GM21360 (cell line): Measurements from ENCODE around the gene ZCCHC3.
A peak's percentile ranks its signal among the peaks of the same experiment; 100 is the strongest.
"Not testable (repeated sequence)": the region's sequence is repeated elsewhere in the genome, so short reads cannot be mapped to it uniquely, and the experiment has no call there.

Experiments
- ATAC-seq: cut with Tn5 transposase; IDR thresholded peaks from one replicate; pipeline ENCODE4 v1.9.1; 2021; ENCODE audit warnings: mild to moderate bottlenecking, moderate library complexity; ENCODE audit not compliant: unreplicated experiment

The ZCCHC3 gene, protein sequence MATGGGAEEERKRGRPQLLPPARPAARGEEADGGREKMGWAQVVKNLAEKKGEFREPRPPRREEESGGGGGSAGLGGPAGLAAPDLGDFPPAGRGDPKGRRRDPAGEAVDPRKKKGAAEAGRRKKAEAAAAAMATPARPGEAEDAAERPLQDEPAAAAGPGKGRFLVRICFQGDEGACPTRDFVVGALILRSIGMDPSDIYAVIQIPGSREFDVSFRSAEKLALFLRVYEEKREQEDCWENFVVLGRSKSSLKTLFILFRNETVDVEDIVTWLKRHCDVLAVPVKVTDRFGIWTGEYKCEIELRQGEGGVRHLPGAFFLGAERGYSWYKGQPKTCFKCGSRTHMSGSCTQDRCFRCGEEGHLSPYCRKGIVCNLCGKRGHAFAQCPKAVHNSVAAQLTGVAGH

DNA sequence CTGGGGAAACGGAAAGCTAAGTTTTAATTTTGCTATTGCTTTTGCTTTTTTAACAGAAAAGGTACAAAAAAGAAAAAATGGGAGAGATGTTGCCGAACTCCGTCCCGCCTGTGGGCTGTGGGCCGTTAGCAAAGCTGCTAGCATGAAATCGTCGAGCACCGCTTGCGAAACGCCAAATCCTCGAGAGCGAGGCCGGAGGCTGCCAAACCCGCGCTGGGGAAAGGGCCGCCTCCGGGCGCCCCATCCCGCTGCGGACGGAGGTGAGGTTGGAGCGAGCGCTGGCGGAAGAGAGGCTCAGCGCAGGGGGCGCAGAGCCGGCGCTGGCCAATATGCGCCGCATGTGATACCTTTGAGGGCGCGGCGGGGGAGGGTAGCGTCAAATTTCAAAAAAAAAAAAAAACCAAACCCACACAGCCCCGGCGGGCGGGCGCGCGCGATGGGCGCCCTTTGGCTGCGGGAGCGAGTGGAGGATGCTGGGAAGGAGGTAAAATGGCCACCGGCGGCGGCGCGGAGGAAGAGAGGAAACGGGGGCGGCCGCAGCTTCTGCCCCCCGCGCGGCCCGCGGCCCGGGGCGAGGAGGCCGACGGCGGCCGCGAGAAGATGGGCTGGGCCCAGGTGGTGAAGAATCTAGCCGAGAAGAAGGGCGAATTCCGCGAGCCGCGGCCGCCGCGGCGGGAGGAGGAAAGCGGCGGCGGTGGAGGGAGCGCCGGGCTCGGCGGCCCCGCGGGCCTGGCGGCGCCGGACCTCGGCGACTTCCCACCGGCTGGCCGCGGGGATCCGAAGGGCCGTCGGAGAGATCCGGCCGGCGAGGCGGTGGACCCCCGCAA, at the start of gene ZCCHC3:
Gene ZCCHC3, plus strand, starts transcription at position 473 of the 827 bp plus-strand sequence. Its CDS starts 17 bp downstream, at position 490.
- peak; percentile 76 for ATAC-seq

DNA sequence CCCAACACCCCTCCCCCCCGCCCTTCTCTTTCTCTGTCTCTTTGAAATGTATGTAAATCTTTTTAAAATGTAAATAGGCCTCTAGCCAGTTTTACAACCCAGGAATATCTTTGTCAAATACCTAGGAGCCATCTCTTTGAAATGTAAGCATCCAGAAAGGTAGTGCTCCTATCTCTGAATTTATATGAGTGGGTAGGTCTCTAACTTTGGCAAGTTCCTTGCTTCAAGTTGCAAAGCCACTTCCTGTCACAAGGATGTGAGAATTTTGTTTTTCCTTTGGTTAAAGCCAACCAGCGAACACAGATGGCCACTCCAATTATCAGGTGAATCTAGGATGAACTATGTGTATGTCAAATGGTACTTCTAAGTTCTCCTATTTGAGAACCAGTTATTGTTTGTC, 46.0 kb upstream of the ZCCHC3 start:
- no peak for ATAC-seq

DNA sequence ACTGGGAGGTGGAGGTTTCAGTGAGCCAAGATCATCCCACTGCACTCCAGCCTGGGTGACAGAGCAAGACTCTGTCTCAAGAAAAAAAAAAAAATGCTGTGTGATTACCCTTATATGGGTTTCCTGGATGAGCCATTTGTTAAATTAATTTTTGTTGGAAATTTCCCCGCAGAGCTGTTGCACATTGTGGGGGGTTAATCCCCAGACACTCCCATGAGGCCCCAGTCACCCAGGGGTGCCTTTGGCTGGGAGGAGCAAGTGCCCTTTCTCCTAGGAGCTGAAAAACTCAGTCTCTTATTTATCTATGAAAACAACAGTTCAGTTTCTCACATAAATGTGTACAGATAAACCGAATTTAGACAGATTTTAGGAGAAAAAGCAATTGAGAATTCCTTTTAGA, 44.6 kb upstream of the ZCCHC3 start:
- no peak for ATAC-seq

DNA sequence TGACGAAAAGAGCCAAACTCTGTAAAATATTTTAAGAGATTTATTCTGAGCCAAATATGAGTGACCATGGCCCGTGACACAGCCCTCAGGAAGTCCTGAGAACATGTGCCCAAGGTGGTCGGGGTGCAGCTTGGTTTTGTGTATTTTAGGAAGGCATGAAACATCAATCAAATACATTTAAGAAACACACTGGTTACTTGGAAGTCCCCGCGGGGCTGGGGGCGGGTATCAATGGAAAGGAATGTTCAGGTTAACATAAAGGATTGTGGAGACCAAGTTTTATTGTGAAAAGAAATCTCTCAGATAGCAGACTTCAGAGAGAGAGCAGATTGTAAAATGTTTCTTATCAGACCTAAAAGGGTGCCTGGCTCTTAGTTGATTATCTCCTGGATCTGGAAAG, 43.9 kb upstream of the ZCCHC3 start:
- not testable (repeated sequence) for ATAC-seq

DNA sequence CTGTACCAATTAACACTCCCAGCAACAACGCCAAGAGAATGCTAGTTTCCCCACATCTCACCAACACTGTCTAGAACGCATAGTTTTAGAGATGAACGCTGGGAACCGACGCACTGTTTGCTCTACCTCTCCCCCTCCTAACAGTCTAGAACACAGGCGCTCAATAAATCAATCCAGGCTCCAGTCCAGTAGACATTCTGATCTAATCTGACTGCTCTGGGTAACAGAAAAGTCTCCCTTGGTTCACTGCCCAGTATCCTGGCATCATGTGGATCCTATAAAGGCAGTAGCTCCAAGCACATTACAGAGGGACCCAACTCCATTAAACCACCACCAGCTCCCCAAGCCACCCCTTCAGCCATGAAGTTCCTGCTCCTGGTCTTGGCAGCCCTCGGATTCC, 40.0 kb upstream of the ZCCHC3 start, which contains the start of gene DEFB132:
Gene DEFB132, plus strand, starts transcription at position 306 of the 400 bp plus-strand sequence. Its CDS starts 55 bp downstream, at position 361.
- ATAC-seq = no peak

DNA sequence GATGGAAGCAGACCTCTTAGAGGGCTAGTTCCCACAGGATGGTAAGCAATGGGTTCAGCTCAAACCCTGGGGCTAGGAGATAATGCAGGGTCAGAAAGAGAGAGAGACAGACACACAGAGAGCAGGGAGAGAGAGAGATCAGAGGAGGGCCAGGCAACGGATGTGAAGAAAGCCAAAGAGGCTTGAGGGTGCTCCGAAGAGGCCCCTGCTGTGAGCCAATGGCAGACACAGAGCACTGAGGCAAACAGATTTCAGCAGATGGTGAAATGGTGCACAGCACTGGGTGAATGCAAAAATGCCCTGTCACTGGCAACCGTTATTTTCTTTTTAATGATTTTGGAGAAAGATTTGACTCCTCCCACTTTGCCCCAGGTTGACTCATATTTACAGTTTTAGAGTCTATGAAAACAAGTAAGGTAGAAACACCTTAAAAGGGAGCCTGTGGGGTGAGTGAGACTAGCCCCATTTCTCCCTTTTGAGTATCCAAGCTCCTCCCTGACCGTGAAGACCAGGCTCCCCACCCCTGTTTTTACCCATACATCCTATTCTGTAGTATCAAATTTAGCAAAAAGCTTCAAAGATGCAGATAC, 39.0 kb upstream of the ZCCHC3 start:
- no peak for ATAC-seq

DNA sequence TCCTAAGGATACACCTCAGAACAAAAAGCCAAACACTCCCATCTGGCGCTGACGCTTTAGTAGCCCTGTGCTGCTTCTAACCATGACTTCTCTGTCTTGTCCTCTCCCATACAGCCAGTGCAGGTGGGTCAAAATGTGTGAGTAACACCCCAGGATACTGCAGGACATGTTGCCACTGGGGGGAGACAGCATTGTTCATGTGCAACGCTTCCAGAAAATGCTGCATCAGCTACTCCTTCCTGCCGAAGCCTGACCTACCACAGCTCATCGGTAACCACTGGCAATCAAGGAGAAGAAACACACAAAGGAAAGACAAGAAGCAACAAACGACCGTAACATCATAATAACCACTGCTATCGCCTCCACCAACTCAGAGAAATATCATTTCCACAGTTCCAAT, 38.4 kb upstream of the ZCCHC3 start:
- no peak for ATAC-seq

DNA sequence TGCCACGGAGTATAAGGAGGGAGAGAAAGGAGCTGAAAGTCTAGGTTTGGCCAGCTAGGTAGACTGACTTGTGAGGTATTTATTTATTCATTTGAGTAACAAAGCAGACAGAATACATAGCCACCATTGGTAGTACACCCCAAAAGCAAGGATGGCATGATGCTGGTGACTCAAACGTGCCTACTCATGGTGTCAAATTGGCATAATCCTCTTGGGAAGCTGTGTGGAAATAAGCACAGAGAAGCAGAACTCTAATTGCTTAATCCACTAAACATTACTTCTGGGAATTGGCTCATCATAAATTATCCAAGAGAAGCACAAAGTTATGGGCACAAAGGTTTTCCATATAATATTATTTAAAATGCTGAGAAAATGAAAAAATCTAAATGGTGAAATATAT, 37.4 kb upstream of the ZCCHC3 start:
- no peak for ATAC-seq

DNA sequence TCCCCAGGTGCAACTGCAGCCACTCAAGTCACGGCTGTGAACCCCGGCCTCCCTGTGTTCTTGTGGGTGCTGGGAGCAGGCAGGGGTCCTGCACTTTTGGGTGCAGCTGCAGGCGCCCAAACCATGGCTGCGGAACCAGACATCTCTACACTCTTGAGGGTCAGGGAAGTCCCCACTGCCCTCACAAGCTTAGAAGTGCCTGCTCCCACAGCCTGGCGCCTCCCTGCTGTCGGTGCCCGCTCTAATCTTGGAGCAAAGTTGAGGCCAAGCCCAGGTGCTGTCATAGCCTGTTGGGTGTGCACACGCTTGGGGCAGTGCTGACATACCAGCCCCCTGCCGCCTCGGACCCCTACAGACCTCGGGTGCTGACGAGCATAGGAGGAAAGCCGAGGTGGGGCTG, 33.7 kb upstream of the ZCCHC3 start:
- no peak for ATAC-seq

DNA sequence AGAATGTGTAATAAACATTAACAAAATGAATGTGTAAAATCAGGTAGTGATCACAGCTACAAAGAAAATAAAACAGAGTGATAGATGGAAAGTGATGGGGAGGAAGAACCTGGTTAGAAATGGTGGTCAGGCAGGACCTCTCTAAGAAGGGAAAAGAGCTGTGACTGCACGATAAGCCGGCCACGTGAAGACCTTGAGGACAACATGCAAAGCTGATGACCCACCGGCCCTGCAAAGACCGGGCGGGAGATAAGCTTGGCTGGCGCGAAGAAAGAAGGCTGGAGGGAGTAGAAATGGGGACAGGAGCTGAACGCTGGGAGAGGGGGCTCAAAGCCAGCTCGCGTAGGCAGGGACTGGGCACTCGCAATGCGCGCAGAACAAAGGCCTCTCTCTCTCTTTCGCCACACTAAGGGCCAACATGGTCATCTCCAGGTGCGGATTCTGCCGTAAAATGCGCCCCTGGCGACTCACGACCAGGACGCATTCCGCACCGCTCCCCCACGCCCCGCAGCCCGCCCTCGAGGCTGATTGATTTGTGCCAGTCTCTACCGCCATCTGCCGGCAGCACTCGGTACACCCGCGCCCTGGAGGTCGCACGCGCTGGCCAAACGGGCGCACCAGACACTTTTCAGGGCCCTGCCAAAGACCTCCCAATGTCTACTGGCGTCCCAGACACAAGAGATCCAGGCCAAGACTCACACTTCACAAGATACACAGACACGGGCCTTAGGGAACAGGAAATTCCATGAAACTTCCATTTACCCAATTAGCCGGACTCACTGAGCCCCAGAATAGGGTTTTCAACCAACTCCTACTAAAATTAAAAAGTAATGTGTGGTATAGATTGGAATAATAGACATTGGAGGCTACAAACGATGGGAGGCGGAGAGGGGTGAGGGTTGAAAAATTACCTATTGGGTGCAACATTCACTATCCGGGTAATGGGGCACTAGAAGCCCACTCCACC, 30.5 kb upstream of the ZCCHC3 start:
- ATAC-seq = peak; percentile 93

DNA sequence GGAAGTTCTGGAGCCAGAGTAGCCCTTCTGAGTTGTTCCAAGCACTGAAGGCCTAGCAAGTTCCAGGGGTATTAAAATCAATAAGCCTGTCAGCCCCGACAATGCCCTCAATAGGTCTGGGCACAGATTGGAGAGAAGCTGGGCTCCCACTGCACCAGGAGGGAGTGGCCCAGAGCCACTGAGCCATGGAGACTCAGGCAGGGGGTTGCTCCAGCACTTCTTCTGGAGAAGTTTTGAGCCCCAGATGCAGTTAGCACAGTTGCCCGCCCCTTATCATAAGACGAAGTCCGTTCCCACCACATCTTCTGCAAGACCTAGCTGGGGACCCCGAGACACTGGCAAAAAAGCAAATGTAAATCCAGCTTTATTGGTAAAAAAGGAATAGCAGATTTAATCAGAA, 26.9 kb upstream of the ZCCHC3 start:
- ATAC-seq = no peak

DNA sequence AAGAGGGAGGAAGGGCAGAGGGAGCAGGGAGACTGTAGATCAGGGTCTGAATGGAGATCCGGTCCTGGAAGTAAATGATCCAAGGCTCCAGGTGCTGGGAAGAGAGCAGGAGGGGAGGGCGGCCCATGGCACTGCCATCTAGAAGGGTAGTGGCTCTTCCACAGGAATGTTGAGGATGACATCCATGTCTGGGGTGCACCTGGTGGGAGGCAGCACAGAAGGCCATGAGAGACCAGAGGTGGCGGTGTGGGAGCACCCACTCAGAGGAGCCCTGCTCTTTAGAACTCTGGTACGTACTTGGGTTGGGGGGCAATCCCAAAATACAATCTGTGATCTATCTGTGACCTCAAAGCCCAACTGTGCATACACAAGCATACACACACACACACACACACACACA, 26.3 kb upstream of the ZCCHC3 start:
- ATAC-seq = no peak

DNA sequence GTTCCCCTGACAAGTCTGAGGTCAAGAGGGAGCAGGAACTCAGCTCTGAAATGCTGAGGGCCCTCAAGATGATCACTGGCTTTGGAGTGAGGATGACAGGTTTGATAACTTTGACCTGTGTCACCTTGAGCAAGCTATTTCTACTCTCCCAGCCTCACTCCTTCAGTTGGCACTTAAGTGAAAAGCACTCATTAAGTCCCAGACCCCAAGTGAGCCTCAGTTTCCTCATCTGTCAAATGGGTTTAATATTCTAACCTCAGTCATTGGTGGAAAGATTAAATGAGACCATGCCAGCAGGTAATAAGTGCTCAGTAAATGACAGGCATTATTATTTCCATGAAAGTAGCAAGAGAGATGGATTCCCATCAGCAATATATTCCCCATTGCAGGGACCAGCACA, 25.8 kb upstream of the ZCCHC3 start:
- ATAC-seq = no peak

DNA sequence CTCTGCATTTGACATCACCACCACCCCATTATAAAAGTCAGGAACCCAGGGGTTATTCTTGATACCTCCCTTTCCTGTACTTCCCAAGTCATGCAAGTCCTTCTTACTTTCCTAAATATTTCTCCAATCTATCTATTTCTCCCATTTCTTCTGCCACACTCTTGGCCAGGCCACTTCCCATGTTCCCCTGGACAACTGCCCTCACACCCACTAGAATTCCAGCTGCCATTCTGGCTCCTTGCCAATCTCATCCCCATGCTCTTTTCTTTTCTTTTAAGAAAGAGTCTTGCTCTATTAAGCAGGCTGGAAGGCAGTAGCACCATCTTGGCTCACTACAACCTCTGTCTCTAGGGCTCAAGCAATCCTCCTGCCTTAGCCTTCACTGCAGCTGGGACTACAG, 24.7 kb upstream of the ZCCHC3 start:
- ATAC-seq = no peak

DNA sequence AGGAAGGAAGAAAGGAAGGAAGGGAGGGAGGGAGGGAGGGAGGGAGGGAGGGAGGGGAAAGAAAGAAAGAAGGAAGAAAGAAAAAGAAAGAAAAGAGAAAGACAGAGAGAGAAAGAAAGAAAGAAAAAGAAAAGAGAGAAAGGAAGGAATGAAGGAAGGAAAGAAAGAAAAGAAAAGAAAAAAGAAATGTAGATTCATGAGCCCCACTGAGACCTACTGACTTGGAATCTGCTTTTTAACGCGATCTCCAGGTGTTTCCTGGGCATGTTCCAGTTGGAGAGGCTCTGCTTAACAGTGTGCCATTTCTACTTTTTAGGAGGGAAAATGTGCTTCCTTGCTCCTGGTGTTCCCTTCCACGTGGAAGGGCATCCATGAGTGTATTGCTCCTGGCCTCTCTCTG, 23.5 kb upstream of the ZCCHC3 start:
- no peak for ATAC-seq

DNA sequence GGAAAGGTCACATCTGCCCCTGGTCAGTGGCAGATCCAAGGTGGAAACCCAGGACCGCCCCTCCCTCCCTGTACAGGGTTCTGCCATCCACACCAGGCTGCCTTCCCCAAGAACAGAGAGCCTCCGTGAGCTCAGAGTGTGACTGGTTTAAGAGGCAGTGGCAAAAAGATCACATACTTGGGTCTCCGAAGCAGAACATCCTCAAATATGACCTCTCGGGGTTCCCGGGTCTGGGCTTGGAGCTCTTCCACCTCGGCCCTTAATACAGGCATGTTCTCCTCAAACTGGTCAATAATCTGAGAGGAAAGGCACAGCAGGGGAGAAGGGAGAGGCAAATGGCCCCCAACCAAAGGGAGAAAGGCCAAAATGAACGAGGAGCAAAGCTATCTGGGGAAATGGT, 21.6 kb upstream of the ZCCHC3 start:
- no peak for ATAC-seq

DNA sequence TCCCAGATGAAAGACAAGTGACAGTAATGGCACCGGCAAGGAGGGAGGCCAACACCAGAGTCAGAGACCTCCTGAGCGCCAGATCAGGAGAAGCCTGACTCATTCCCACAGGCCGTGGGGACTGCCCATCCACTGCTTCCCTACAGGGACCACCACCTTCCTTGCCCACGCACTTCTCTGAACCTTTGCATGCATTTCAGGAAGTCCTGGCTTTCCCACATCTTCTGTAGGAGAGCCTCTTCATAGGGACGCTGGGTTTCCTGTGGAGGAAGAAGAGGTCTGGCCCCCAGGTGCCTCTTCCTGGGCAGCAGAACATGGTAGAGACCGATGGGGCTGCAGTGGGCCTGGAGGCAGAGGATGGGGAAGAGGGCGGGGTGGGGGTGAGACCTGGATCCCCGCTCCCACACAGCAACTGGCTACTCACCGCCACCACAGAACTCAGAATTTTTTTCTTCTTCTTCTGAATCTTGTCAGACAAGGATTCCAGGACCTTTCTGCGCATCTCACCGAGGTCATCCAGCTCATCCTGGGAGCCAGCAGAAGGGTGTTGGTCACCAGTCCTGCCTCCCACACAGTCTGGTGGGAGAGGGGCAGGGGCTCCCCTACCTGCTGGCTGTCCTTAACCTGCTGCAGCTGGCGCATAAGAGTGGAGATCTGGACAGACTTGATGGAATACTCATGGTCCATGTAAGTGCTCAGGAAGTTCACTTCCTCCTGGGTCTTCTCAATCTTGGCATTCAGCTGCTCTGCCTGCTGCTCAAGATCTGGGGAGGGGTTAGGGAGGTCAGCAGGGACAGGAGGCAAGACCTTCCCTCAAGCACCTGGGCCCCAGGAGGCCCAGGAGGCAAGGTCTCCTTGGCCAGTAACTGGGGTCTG, 20.5 kb upstream of the ZCCHC3 start:
- no peak for ATAC-seq

DNA sequence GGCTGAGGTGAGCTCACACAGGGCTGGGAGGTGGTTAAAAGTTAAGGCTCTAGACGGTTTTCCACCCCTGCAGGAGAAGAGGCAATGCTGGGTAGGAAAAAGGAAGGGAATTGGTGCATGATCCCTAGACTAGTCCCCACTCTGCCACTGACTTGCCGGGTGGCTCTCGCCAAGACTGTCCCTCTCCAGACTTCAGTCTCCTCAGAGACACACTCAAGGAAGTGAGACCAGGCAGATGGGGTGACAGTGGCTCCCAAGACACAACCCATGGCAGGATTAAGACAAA, 19.9 kb upstream of the ZCCHC3 start:
- no peak for ATAC-seq

DNA sequence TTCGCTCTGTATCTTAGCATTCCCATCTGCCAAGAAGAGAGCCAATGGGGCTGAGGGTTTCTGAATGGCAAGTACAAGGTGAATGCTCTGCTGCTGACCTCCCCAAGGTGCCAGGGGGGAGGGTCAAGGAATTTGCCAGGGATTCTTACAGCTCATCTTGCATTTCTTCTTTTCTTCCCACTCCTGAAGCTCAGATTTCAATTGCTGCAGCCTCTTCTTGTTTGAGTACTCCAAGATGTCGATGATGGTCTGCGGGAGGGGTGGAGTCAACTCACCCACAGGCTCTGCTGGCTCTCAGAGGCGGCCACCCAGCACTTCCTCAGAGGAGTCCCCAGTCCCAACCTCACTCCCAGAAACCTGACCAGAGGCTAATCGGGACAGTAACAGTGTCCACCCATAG, 19.2 kb upstream of the ZCCHC3 start:
- ATAC-seq = no peak
